SH-SY5Y (cell line): Measurements from ENCODE around the gene MTG2.

Source experiments
- GATA2 ChIP-seq: IDR thresholded peaks from 2 replicates; pipeline ENCODE4 v1.6.1; 2011; ENCODE audit warnings: mild to moderate bottlenecking, low read depth, low read length
- GATA3 ChIP-seq: IDR thresholded peaks from 2 replicates; pipeline ENCODE4 v1.6.1; 2011; ENCODE audit warnings: low read depth, mild to moderate bottlenecking, low read length, moderate library complexity

DNA sequence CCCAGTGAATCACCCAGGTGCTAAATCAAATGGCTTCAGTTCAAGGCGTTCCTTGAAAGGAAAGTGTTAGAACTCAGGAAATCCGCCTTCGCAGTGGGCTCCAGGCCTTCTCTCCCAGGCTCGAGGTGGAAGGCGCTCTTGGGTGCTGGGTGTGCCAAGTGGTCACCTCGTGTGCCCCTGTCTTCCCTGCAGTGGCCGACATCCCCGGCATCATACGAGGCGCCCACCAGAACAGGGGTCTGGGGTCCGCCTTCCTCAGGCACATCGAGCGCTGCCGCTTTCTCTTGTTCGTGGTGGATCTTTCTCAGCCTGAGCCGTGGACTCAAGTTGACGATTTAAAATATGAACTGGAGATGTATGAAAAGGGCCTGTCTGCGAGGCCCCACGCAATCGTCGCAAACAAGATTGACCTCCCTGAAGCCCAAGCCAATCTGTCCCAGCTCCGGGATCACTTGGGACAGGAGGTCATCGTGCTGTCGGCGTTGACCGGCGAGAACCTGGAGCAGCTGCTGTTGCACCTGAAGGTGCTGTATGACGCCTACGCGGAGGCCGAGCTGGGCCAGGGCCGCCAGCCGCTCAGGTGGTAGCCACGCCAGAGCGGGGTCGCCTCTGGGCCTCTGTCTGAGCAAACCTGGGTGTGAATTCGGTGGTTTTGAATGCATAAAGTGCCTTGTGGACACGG, 17.8 kb downstream of the MTG2 start:
- no peak for TF ChIP-seq GATA3
- no peak for TF ChIP-seq GATA2
